Liver (tissue), 9 donors: ENCODE results near the gene WDR17. TPM values are rescaled to one million over a fixed set of nuclear protein-coding genes. Genes with fewer than 3 reads are reported as not detected.

Experiments
- DNase-seq: peaks from one replicate; pipeline ENCODE4 v3.0.0-alpha.2; 2017; ENCODE audit warnings: low spot score
- H3K27ac ChIP-seq, 2 donors: one replicate each; pipeline ENCODE4 v1.7.0; 2013; ENCODE audit warnings: inconsistent platforms in 2 of 2, low read length in 2 of 2, control low read depth in 1 of 2, low read depth in 1 of 2, mild to moderate bottlenecking in 1 of 2
- H3K27me3 ChIP-seq, 4 donors: one replicate each; pipeline versions ENCODE4 v1.6.1 to v1.7.0; 2013; ENCODE audit warnings: low read length in 3 of 4, inconsistent platforms in 1 of 4, mild to moderate bottlenecking in 1 of 4, moderate library complexity in 1 of 4; ENCODE audit not compliant: control insufficient read depth in 4 of 4, insufficient read depth in 4 of 4
- H3K36me3 ChIP-seq, 4 donors: one replicate each; pipeline versions ENCODE4 v1.6.1 to v1.7.0; 2013; ENCODE audit warnings: low read length in 3 of 4, mild to moderate bottlenecking in 3 of 4, low read depth in 1 of 4, moderate library complexity in 1 of 4; ENCODE audit not compliant: control insufficient read depth in 4 of 4, insufficient read depth in 3 of 4
- H3K4me1 ChIP-seq, 4 donors: one replicate each; pipeline versions ENCODE4 v1.6.1 to v1.7.0; 2013; ENCODE audit warnings: low read length in 3 of 4, mild to moderate bottlenecking in 3 of 4, moderate library complexity in 1 of 4; ENCODE audit not compliant: control insufficient read depth in 4 of 4, insufficient read depth in 4 of 4
- H3K4me3 ChIP-seq, 3 donors: one replicate each; pipeline versions ENCODE4 v1.6.1 to v1.7.0; 2013; ENCODE audit warnings: low read length in 3 of 3, control low read depth in 1 of 3, low read depth in 1 of 3, mild to moderate bottlenecking in 1 of 3
- H3K9ac ChIP-seq, 2 donors: one replicate each; pipeline ENCODE4 v1.7.0; 2013; ENCODE audit warnings: low read length in 2 of 2, mild to moderate bottlenecking in 2 of 2, moderate library complexity in 2 of 2, control low read depth in 1 of 2, low read depth in 1 of 2
- H3K9me3 ChIP-seq, 4 donors: one replicate each; pipeline versions ENCODE4 v1.6.1 to v1.7.0; 2013; ENCODE audit warnings: low read length in 3 of 4; ENCODE audit not compliant: control insufficient read depth in 4 of 4
- ATF3 ChIP-seq: IDR thresholded peaks from 2 replicates; pipeline ENCODE4 v1.6.1; 2016; ENCODE audit warnings: antibody characterized with exemption
- EGR1 ChIP-seq, 2 donors: IDR thresholded peaks; 2 replicates each; pipeline ENCODE4 v1.6.1; 2016 to 2018; ENCODE audit warnings: antibody characterized with exemption in 2 of 2, low read depth in 2 of 2
- FOXA1 ChIP-seq: IDR thresholded peaks from 2 replicates; pipeline ENCODE4 v1.6.1; 2016; ENCODE audit warnings: antibody characterized with exemption
- GABPA ChIP-seq, 2 donors: IDR thresholded peaks in 1 of 2; conservative IDR thresholded peaks in 1 of 2; 2 replicates each; pipeline ENCODE4 v1.6.1; 2016; ENCODE audit warnings: antibody characterized with exemption in 2 of 2, mild to moderate bottlenecking in 1 of 2, moderate library complexity in 1 of 2
- HNF4A ChIP-seq, 2 donors: conservative IDR thresholded peaks; 2 replicates each; pipeline ENCODE4 v1.6.1; 2016; ENCODE audit warnings: antibody characterized with exemption in 2 of 2, mild to moderate bottlenecking in 2 of 2
- HNF4G ChIP-seq: IDR thresholded peaks from 2 replicates; pipeline ENCODE4 v1.6.1; 2016; ENCODE audit warnings: antibody characterized with exemption
- JUND ChIP-seq, 2 donors: IDR thresholded peaks; 2 replicates each; pipeline ENCODE4 v1.6.1; 2016; ENCODE audit warnings: antibody characterized with exemption in 2 of 2
- NR2F2 ChIP-seq: IDR thresholded peaks from 2 replicates; pipeline ENCODE4 v1.6.1; 2016; ENCODE audit warnings: antibody characterized with exemption
- RAD21 ChIP-seq, 2 donors: IDR thresholded peaks; 2 replicates each; pipeline ENCODE4 v1.6.1; 2016; ENCODE audit warnings: antibody characterized with exemption in 2 of 2, mild to moderate bottlenecking in 2 of 2
- RXRA ChIP-seq, 2 donors: IDR thresholded peaks; 2 replicates each; pipeline ENCODE4 v1.6.1; 2017 to 2018; ENCODE audit warnings: antibody characterized with exemption in 2 of 2, mild to moderate bottlenecking in 1 of 2
- TAF1 ChIP-seq: conservative IDR thresholded peaks from 2 replicates; pipeline ENCODE4 v1.6.1; 2016; ENCODE audit warnings: antibody characterized with exemption, mild to moderate bottlenecking
- YY1 ChIP-seq: IDR thresholded peaks from 2 replicates; pipeline ENCODE4 v1.6.1; 2016; ENCODE audit warnings: antibody characterized with exemption, mild to moderate bottlenecking
- whole genome bisulfite sequencing: extraction: QIAGEN DNeasy Blood & Tissue Kit; methylation state at CpG from one replicate; pipeline ENCODE4 v1.1.7; 2013; 5-methylcytosine and 5-hydroxymethylcytosine counted together
- polyA plus RNA-seq, 2 donors: library from polyadenylated mRNA; stranded (reverse) in 1 of 2; unstranded in 1 of 2; fragments of 200-250 nt in 1 of 2; fragments of >200 nt in 1 of 2; fragmentation: Nextera tagmentation in 1 of 2; extraction: Ambion mirVana in 1 of 2; gene quantifications; one replicate each; pipeline versions ENCODE4 v1.2.1 to v1.2.3, GENCODE V29; 2013 to 2015
- total RNA-seq, 2 donors: library from RNA; depleted of rRNA; stranded (reverse); fragments of >200 nt; gene quantifications; one replicate each; pipeline ENCODE4 v1.2.3, GENCODE V29; 2014
- TF ChIP-seq, protein P1 (sequence below): fragments of 150-350 bp; IDR thresholded peaks from 2 replicates; pipeline ENCODE4 v1.5.1; 2017; ENCODE audit warnings: improper control_type of control experiment, low read depth, low read length; ENCODE audit not compliant: missing input control
- TF ChIP-seq, protein P2 (sequence below): IDR thresholded peaks from 2 replicates; pipeline ENCODE4 v1.6.1; 2016; ENCODE audit warnings: antibody characterized with exemption, mild to moderate bottlenecking
- TF ChIP-seq, protein P3 (sequence below): IDR thresholded peaks from 2 replicates; pipeline ENCODE4 v1.6.1; 2016; ENCODE audit warnings: antibody characterized with exemption
- TF ChIP-seq, protein P4 (sequence below): IDR thresholded peaks from 2 replicates; pipeline ENCODE4 v1.6.1; 2016; ENCODE audit warnings: antibody characterized with exemption
- donor health status: healthy.
- donor health status: healthy.
- donor health status: healthy.
- donor health status: healthy.
- donor health status: healthy.

Gene WDR17
- total and polyA plus RNA-seq, 4 donors: 0.14 to 0.84 (median 0.34) TPM

GRCh38 chr4:176043838-176044588 lies 21.6 kb upstream of the WDR17 start:
- no peak for DNase-seq
- H3K9me3 ChIP-seq: peaks cover 0 to 5% (median 1%) of the 10 kb centered on the region in 4 donors
- WGBS: 70% methylated on average over 9 of the region's 9 CpGs

More at GRCh38 chr4:176043838-176044588, 21.6 kb upstream of the WDR17 start:
- H3K36me3 ChIP-seq: no peaks in the 10 kb centered on the region
- no peak overlapping the region for H3K9ac ChIP-seq
- H3K27me3 ChIP-seq: peaks cover 0 to 4% (median 0%) of the 10 kb centered on the region in 4 donors
- TF ChIP-seq HNF4A (conservative IDR thresholded peaks at IDR 0.05) (no peak), RAD21 (IDR thresholded peaks at IDR 0.05) (no peak), ATF3 (no peak), NR2F2 (no peak), GABPA (IDR thresholded peaks at IDR 0.05 in 1 of 2, conservative IDR thresholded peaks at IDR 0.05 in 1 of 2) (no peak), TAF1 (no peak), HNF4G (no peak), JUND (IDR thresholded peaks at IDR 0.05) (no peak), YY1 (no peak), FOXA1 (no peak), EGR1 (IDR thresholded peaks at IDR 0.05; ENCODE audit: low read depth in 2 of 2) (no peak), RXRA (IDR thresholded peaks at IDR 0.05) (no peak)
- TF ChIP-seq, protein P1, sequence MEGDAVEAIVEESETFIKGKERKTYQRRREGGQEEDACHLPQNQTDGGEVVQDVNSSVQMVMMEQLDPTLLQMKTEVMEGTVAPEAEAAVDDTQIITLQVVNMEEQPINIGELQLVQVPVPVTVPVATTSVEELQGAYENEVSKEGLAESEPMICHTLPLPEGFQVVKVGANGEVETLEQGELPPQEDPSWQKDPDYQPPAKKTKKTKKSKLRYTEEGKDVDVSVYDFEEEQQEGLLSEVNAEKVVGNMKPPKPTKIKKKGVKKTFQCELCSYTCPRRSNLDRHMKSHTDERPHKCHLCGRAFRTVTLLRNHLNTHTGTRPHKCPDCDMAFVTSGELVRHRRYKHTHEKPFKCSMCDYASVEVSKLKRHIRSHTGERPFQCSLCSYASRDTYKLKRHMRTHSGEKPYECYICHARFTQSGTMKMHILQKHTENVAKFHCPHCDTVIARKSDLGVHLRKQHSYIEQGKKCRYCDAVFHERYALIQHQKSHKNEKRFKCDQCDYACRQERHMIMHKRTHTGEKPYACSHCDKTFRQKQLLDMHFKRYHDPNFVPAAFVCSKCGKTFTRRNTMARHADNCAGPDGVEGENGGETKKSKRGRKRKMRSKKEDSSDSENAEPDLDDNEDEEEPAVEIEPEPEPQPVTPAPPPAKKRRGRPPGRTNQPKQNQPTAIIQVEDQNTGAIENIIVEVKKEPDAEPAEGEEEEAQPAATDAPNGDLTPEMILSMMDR: no peak
- TF ChIP-seq, protein P2, sequence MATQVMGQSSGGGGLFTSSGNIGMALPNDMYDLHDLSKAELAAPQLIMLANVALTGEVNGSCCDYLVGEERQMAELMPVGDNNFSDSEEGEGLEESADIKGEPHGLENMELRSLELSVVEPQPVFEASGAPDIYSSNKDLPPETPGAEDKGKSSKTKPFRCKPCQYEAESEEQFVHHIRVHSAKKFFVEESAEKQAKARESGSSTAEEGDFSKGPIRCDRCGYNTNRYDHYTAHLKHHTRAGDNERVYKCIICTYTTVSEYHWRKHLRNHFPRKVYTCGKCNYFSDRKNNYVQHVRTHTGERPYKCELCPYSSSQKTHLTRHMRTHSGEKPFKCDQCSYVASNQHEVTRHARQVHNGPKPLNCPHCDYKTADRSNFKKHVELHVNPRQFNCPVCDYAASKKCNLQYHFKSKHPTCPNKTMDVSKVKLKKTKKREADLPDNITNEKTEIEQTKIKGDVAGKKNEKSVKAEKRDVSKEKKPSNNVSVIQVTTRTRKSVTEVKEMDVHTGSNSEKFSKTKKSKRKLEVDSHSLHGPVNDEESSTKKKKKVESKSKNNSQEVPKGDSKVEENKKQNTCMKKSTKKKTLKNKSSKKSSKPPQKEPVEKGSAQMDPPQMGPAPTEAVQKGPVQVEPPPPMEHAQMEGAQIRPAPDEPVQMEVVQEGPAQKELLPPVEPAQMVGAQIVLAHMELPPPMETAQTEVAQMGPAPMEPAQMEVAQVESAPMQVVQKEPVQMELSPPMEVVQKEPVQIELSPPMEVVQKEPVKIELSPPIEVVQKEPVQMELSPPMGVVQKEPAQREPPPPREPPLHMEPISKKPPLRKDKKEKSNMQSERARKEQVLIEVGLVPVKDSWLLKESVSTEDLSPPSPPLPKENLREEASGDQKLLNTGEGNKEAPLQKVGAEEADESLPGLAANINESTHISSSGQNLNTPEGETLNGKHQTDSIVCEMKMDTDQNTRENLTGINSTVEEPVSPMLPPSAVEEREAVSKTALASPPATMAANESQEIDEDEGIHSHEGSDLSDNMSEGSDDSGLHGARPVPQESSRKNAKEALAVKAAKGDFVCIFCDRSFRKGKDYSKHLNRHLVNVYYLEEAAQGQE: no peak
- TF ChIP-seq, protein P3, sequence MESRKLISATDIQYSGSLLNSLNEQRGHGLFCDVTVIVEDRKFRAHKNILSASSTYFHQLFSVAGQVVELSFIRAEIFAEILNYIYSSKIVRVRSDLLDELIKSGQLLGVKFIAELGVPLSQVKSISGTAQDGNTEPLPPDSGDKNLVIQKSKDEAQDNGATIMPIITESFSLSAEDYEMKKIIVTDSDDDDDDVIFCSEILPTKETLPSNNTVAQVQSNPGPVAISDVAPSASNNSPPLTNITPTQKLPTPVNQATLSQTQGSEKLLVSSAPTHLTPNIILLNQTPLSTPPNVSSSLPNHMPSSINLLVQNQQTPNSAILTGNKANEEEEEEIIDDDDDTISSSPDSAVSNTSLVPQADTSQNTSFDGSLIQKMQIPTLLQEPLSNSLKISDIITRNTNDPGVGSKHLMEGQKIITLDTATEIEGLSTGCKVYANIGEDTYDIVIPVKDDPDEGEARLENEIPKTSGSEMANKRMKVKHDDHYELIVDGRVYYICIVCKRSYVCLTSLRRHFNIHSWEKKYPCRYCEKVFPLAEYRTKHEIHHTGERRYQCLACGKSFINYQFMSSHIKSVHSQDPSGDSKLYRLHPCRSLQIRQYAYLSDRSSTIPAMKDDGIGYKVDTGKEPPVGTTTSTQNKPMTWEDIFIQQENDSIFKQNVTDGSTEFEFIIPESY: no peak
- TF ChIP-seq, protein P4, sequence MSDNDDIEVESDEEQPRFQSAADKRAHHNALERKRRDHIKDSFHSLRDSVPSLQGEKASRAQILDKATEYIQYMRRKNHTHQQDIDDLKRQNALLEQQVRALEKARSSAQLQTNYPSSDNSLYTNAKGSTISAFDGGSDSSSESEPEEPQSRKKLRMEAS: no peak
- no peaks in the 10 kb centered on the region for H3K4me1 ChIP-seq
- no peak overlapping the region for H3K27ac ChIP-seq
- no peak overlapping the region for H3K4me3 ChIP-seq
